Measurements from ENCODE around the gene ICOSLG. TPM values are rescaled to one million over a fixed set of nuclear protein-coding genes. Genes with fewer than 3 reads are reported as not detected.
"Not testable (repeated sequence)": the region's sequence is repeated elsewhere in the genome, so short reads cannot be mapped to it uniquely, and the experiment has no call there.

The ICOSLG gene
- total RNA-seq, 1 donor from 2014 or later, result 12.3 TPM

GRCh38 chr21:44265734-44266270, 25.1 kb upstream of the ICOSLG start:
- intact Hi-C loops (cut with micrococcal nuclease), result no loop called here

- intact Hi-C loops (cut with micrococcal nuclease), result no loop called here
These were observed 23.0 kb upstream of the ICOSLG start for GRCh38 chr21:44263768-44264167.

- intact Hi-C loops (cut with micrococcal nuclease), result no loop called here
These were observed 22.5 kb upstream of the ICOSLG start for GRCh38 chr21:44263221-44263760.

- intact Hi-C loops (cut with micrococcal nuclease), result no loop called here
These were observed 21.8 kb upstream of the ICOSLG start for GRCh38 chr21:44262338-44263056.

- intact Hi-C loops (cut with micrococcal nuclease), result no loop called here
These were observed 21.0 kb upstream of the ICOSLG start, which contains the start of gene DNMT3L for GRCh38 chr21:44261675-44262295. TSS of gene DNMT3L (minus strand) at chr21:44261897. CDS start at chr21:44261259, 638 bp downstream.

- intact Hi-C loops (cut with micrococcal nuclease), result loop anchor here (1.0 kb wide), 1 partner anchor 7 kb away; no protein-coding TSS in a partner anchor
These were observed 20.3 kb upstream of the ICOSLG start for GRCh38 chr21:44260791-44261631.

GRCh38 chr21:44260066-44260465, 19.3 kb upstream of the ICOSLG start:
- intact Hi-C loops (cut with micrococcal nuclease), result loop anchor here (1.0 kb wide), 1 partner anchor 8 kb away; no protein-coding TSS in a partner anchor

GRCh38 chr21:44259082-44259705, 18.5 kb upstream of the ICOSLG start:
- intact Hi-C loops (cut with micrococcal nuclease), result no loop called here

GRCh38 chr21:44258056-44258725, 17.4 kb upstream of the ICOSLG start:
- intact Hi-C loops (cut with micrococcal nuclease), result no loop called here

- intact Hi-C loops (cut with micrococcal nuclease), result no loop called here
These were observed 14.8 kb upstream of the ICOSLG start for GRCh38 chr21:44255511-44255981.

- intact Hi-C loops (cut with micrococcal nuclease), result no loop called here
These were observed 13.3 kb upstream of the ICOSLG start for GRCh38 chr21:44253832-44254710.

GRCh38 chr21:44249204-44250037, 8.7 kb upstream of the ICOSLG start:
- intact Hi-C loops (cut with micrococcal nuclease), result not testable (repeated sequence)

- intact Hi-C loops (cut with micrococcal nuclease), result not testable (repeated sequence)
These were observed 7.2 kb upstream of the ICOSLG start for GRCh38 chr21:44247904-44248303.

- intact Hi-C loops (cut with micrococcal nuclease), result not testable (repeated sequence)
These were observed 3.2 kb upstream of the ICOSLG start for GRCh38 chr21:44243980-44244379.

- intact Hi-C loops (cut with micrococcal nuclease), result not testable (repeated sequence)
These were observed 538 bp upstream of the ICOSLG start for GRCh38 chr21:44241281-44241680.

GRCh38 chr21:44240353-44240752, 390 bp downstream of the ICOSLG start:
- intact Hi-C loops (cut with micrococcal nuclease), result not testable (repeated sequence)

GRCh38 chr21:44229561-44229960, 11.2 kb downstream of the ICOSLG start:
- intact Hi-C loops (cut with micrococcal nuclease), result not testable (repeated sequence)

GRCh38 chr21:44228109-44228508, 12.6 kb downstream of the ICOSLG start:
- intact Hi-C loops (cut with micrococcal nuclease), result not testable (repeated sequence)

Measured in T-helper 1 cell treated with Interleukin-12 subunit alpha and Interleukin-12 subunit beta and Interleukin-4 antibody, amounts not matched to agents 30 ng/mL and 1 ng/mL, for 36 hours (primary cell).